SK-N-MC (cell line): ENCODE measurements around the gene ABCA8.

Experiments used
- EZH2 ChIP-seq: fragments of 200-600 bp; sonication (generic); IDR thresholded peaks from one replicate; pipeline ENCODE4 v1.6.1; 2017; ENCODE audit warnings: antibody characterized with exemption
- POLR2AphosphoS5 ChIP-seq: IDR thresholded peaks from 2 replicates; pipeline ENCODE4 v1.6.1; 2012; ENCODE audit warnings: mild to moderate bottlenecking, low read depth, low read length, borderline replicate concordance

DNA sequence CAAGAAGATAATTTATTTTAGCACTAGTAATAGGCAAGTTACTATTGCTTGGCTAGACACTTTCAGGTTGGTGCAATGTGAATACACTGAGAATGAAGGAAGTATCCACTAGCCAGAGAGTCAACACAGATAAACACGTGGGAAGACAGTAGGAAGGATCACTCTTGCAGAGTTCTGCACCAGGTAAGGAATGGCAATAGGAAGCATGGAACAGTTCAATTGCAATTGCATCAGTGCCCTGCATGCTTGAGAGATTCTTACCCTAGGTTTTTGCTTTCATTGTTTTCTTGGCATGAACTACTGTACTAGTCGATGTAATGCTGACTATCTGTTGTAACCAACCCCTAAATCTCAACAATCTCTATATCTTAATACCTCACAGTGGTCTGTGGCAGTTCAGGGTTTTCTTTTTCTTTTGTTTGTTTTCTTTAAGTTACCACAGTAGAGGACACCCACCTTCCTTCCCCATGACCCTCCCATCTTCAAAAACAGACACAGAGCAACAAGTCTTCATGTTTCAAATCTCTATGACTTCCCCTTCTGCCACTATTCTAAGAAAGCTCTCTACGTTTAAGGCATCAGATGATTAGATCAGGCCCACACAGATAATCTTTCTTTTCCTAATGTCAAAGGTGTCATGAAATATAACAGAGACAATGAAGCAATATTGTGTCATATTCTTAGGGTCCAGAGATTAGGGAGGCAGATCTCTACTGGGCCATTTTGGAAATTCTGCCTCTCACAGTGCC lies 18.1 kb upstream of the ABCA8 start:
- no peak for TF ChIP-seq POLR2AphosphoS5
- no peak for TF ChIP-seq EZH2
